HG02571 (cell line): Measurements from ENCODE around the gene PADI2.

ENCODE experiments used
- ATAC-seq: cut with Tn5 transposase; IDR thresholded peaks from one replicate; pipeline ENCODE4 v1.9.1; 2021; ENCODE audit warnings: mild to moderate bottlenecking, moderate library complexity; ENCODE audit not compliant: unreplicated experiment

The PADI2 gene

DNA sequence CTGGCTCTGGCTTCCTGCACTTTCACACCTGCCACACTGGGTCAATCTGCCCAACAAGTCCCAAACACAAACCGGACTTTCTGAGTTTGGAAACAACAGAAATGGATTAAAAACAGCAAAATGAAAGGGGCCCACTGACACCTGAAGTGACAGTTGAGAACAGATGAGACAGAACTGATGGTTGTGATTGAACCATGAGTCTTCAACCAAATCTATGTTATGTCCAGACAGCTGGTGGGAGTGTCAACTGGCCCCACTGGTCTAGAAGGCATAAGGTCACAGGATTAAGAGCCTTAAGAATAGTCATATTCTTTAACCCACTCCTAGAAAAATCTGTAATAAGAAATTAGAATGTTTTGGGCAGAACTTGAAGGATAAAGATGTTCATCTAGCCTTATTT, 94.5 kb downstream of the PADI2 start:
- ATAC-seq = no peak

DNA sequence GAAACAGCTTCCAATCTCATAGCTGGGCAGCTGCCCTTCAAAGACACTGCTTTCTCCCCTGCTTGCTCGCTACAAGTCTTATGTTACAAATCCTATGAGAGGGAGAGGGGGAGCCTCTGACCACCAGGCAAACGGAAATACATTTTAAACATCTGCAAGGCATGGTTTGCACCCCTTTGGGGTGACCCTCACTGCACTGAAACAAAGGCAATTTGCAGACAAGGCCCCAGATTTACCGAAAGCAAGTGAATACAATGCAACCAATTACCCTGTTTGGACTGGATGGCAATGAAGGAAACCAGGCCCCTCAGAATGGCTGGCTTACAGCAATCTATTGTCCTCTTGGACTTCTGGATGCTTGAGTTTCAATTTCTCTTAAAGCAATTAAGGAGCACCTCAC, 95.7 kb downstream of the PADI2 start:
- no peak for ATAC-seq

DNA sequence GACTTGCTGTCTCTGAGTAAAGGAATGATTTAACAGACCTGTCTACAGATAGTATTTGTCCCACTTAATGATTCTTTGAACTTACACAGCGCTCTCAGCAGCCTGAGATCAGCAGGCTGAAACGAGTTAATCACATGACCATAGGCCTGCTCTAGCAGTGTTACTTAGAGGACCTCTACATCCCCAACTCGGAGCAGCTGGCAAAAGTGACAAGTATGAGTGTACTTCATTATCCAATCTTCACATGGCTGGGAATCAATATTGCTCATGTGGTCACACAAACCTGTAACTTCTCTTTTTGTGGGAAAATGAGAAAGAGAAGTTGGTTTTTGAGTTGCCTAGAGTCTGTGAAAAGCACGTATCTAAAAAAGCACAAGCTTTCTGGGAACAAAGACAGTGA, 96.1 kb downstream of the PADI2 start:
- ATAC-seq = no peak

DNA sequence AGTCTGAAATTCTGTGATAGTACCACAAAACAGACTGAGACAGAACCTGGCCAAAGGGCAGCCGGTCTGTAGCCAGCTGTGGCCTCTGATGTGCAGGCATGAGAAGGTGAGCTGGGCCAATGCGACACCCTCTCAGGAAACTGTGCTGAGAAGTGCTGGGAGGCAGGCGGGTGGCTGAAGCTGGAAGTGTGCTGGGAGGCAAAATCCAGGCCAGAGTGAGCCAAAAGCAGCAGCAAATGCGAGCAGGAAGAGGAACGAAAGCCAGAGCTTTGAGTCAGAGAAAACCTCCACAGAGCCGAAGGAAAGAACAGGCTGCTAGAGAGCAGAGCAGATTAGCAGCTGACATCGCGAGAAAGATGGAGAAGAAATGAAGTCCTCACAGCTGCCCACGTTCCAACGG, 97.4 kb downstream of the PADI2 start:
- ATAC-seq = no peak

DNA sequence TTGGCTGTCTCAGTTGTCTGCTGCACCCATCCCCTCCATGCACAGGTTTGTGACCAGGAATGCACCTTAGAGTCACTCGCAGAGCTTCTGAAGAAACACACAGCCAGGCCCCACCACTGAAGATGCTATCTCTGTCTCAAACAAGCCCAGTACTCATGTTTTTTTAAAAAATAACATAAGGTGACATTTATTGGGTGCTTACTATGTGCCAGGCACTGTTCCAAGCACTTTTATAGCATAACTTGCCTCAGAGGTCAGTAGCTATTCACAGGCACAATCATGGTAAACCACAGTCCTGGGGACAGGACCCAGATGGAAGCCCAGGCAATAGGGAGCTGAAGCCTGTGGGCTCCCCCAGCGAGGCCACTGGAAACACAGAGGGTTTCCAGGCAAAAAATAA, 98.7 kb downstream of the PADI2 start:
- ATAC-seq = no peak

DNA sequence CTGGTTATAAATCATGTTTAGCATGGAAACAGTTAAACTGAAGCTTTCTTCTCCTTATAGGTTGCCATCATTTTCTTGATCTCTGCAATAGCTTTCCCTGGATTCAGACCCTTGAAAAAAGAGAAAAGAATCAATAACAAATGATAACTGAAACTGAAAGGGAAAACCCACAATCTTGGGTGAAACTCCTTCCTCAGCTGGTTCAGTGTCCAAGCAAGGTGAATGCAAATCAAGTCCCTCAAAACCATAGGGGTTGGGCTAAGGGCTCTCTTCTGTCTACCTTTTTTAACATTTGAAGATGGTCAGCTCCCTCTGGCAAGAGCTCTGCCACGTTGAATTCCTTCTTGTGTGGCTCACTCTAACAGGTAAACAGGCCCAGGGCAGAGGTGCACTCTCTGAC, 100.4 kb downstream of the PADI2 start:
- peak; percentile 51 for ATAC-seq

DNA sequence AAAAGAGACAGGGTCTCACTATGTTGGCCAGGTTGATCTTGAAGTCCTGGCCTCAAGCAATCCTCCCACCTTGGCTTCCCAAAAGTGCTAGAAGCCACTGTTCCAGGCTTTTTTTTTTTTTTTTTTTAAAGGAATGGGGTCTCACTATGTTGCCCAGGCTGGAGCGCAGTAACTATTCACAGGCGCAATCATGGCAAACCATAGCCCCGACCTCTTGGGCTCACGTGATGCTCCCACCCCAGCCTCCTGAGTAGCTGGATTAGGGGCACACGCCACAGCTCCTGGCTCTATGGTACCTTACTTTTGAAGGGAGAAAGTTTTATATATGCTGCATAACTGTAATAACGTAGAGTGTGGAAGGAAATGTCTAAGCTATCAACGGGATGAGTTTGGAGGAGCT, 101.8 kb downstream of the PADI2 start:
- ATAC-seq = no peak
